Endothelial cell of hepatic sinusoid (primary cell): Measurements from ENCODE around the gene TOPORS.
"Not testable (repeated sequence)": the region's sequence is repeated elsewhere in the genome, so short reads cannot be mapped to it uniquely, and the experiment has no call there.

ENCODE experiments used
- in situ Hi-C: cut with HindIII; loops from 2 replicates; pipeline ENCODE4 v1.10.0; 2017; ENCODE audit warnings: low sequenced_read_pairs

Gene TOPORS

DNA sequence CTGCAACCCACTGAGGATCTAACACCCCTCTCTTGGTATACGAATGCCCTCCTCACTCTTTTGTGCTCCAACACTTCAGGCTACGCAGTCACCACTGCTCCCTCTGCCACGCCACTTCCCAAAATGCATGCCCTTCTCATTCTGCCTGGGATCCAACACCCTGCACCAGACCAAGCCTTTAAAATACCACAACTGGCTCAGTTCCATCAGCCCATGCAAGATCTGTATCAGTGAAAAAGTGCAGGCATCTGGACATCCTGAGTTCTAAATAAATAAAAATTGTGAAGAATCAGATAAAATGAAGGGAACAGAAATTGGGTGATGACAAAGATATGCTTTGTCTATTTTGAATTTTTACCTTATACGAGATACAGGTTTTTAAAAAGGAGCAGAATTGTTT, 17.9 kb upstream of the TOPORS start:
- in situ Hi-C loops = loop anchor here (25.0 kb wide), 1 partner anchor 392 kb away; no protein-coding TSS in a partner anchor

DNA sequence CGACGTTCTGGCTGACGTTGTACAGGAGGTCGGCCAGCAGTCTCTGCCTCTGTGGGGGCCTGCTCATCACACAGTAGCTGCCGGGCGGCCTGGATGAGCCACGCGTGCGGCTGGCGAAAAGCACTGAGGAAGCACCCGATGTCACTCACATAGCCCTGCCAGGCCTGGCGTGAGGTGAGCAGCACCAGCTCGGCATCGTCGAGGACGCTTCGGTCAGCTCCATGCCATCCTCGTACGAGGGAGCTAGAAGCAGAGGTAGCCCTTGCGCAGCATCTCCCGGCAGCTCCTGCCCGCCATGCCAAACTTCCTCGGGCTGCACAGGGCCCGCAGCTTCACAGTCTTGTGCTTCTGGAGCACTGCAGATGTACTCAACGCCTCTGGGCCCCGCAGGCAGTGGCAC, 14.4 kb upstream of the TOPORS start:
- in situ Hi-C loops = loop anchor here (25.0 kb wide), 1 partner anchor 396 kb away; no protein-coding TSS in a partner anchor

DNA sequence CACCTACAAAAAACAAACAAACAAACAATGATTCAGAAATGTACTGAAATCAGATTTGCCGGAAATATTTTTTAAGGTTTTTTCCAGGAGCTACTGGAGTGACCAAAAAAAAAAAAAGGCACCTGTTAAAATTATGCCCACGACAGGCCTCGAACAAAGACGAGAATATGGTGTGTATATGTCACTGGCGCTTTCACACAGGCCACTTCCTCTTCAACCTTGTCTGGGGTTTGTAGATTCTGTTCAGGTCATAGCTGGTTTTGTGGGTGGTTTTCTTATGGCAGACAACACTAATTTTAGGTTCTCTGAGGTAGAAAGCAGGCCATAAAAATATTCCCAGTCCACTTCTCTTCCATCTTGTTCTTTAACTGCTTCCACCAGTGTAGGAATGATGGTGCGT, 13.6 kb upstream of the TOPORS start:
- in situ Hi-C loops = loop anchor here (25.0 kb wide), 1 partner anchor 396 kb away; no protein-coding TSS in a partner anchor

DNA sequence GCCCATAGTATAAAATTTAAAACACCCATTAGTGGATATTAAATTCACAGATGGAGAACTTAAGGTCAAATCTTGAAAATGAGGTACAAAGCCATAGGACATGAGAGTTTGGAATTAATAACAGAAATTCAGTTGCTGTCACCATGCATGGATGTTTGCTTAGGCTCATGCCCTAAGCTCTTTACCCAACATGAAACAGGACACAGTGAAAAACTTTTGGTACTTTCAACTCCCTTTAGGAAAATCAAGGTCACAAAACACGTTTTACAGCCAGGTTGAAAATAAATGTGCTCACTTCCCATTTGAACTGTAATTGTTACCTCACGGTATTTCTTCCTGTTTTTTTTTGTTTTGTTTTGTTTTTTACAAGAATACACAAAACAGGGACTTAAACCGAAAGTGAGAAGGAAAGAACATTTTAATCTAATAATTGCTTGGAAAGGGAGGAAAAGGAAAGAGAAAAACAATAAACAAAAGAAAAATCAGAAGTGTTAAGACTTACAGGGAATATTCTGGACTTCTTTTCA, 6.1 kb upstream of the TOPORS start:
- in situ Hi-C loops = loop anchor here (25.0 kb wide), 1 partner anchor 404 kb away; no protein-coding TSS in a partner anchor

DNA sequence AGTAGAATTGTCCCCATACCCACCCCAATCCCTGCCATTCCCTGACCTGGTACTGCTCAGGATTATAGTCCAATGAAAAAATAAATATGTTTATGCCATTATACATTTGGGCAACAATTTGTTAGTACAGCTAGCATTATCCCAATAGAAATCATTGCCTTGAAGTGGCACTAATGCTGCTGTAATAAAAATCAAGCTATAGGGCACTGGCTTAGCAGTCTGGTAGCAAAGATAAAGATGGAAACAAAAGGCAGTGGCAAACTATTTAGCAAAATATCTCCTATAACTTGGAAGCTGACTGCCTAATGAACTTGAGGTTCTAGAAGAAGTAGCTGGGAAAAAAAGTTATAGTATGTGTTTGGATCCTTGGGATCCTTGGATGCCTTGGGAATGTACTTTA, 2.2 kb upstream of the TOPORS start:
- in situ Hi-C loops = loop anchor here (25.0 kb wide), 1 partner anchor 408 kb away; no protein-coding TSS in a partner anchor

DNA sequence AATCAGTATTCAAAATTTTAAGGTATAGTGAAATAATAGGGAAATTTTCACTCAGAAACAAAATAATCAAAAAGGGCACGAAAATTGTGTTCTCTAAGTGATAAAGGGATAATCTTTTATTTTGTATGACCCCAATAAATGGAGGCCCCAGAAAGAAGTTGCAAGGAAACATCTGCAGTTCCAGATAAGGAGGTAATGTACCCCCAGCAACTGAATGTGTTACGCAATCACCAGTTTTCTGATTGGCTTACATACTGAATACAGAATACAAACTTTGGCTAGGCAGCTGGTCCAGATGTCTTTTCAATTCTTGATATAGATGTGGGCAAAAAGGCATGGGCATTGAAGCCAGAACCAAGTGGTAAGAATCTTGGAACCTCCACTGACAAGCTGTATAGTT, 1.7 kb upstream of the TOPORS start:
- in situ Hi-C loops = loop anchor here (25.0 kb wide), 1 partner anchor 408 kb away; no protein-coding TSS in a partner anchor

DNA sequence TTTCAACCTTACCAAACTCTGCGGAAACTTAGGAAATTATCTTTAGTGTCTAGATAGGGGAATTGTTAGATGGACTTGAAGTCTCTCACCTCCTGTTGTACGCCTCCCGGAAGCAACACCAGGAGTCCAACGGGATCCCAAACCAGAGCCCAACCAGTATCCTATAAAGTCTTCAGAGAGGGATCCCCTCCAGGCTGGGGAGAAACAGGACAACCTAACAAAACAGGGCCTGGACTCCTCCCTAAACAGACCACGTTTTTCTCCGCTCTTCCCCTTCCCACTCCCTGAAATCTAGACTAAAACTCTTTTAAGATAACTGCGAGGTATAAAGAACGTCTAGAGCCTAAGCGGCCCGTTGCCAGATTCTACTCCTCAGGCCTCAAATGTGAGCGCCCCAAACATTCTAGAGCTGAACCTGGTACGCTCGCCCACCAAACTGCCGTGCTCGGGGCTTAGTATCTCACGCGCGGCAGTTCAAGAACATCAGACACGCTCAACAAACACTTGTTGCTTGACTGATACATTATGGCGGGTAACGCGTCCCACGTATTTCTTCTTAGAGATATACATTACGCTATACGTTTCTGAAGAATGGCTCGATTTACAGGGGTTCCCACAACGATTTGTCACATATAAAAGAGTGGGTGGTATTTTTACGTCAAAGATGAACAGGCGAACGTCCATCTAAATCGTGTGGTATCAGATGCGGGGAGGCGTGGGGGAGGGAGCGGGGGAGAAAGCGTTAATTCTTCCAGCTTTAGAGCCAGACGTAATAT, 922 bp downstream of the TOPORS start:
- in situ Hi-C loops = loop anchor here (25.0 kb wide), 1 partner anchor 411 kb away; no protein-coding TSS in a partner anchor

DNA sequence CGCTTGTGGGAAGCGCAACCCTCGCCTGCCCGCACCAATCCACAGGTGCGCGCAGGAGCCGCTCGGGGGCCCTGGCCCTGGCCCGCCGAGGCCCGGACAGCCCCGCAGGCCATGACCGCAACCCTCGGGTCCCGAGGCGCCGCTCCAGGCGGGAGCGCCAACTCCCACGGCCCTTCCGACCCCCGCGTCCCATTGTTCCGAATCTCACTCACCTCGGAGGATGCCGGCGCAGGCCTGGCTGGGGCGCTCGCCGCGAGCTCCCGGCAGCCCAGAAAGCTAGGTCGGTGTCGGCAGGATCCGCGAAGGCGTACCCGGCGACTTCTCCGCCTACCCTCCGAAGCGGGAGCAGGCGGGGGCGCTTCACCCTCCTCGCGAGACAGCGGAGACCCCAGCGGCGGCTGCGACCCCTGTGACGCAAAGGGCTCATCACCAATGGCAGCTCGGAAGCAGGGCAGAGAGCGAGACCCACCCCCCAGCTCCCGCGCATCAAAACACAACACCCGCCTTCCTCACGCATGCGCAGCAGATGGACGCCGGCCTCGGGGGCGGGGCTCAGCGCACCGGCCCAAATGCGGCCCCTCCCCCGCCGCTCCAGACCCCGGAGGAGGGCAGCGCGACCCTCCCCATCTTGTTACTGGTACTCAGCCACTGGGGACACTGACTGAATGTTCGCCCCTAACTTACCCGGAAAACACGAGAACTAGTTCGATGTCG, 1.7 kb downstream of the TOPORS start:
- in situ Hi-C loops = loop anchor here (25.0 kb wide), 1 partner anchor 412 kb away; no protein-coding TSS in a partner anchor

DNA sequence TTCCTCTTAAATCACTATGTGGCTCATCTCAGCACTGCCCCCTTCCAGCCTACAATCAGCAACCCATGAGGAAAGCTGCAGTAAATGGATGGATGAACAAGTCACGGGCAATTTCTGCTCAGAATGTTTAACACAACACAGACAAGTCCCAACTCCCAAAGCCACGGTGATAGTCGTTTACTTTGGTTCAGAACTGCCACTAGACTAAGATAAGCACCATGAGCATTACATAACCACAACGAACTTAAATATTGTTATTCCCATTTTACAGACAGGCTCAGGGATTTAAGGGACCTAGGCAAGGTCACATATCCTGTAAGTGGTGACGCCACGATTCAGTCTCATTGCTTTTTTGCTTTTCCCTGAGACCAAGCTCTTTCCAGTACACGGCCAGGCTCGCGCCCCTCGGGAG, 2.2 kb downstream of the TOPORS start:
- in situ Hi-C loops = loop anchor here (25.0 kb wide), 1 partner anchor 412 kb away; no protein-coding TSS in a partner anchor

DNA sequence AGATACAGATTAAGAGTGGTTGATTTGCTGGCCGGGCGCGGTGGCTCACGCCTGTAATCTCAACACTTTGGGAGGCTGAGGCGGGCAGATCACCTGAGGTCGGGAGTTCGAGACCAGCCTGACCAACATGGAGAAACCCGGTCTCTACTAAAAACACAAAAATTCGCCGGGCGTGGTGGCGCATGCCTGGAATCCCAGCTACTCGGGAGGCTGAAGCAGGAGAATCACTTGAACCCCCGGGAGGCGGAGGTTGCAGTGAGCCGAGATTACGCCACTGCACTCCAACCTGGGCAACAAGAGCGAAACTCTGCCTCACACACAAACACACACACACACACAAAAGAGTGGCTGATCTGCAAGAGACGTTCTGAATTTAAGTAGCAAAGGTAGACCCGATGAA, 4.2 kb downstream of the TOPORS start:
- in situ Hi-C loops = not testable (repeated sequence)

DNA sequence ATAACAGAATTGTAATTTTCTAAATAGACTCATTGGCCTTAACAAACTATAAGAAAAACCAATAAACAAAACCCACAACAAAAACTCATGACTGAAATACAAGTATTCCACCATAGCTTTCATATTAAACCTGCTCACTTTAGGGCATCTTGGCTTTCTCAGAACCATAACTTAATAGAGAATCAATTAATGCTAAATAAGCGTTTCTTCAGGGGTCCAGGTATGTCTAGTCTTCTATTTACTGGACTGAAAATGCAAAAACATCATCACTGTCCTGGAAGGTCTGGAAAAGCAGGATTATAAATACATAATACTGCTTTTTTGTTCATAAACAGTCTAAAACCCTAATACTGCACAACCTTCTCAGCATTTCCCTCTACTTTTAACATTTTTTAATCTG, 6.5 kb downstream of the TOPORS start:
- in situ Hi-C loops = no loop called here

DNA sequence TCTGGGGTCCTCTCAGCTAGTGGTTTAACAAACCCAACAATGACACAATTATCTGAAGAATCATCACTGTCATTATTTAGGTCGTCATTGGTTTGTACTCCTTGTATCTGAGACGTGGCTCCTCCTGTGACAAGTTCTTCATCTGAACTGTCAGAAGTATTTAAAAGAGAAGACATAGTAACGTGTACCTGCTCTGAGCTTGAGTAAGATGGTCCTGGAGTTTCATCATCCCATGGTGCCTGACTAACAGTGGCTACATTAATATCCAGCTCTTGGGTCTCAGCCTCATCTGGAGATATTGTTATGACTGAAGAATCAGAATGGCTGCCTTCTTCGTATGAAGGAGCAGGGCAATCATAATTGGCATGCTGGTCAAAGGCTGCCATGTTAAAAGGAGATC, 9.3 kb downstream of the TOPORS start:
- in situ Hi-C loops = no loop called here

DNA sequence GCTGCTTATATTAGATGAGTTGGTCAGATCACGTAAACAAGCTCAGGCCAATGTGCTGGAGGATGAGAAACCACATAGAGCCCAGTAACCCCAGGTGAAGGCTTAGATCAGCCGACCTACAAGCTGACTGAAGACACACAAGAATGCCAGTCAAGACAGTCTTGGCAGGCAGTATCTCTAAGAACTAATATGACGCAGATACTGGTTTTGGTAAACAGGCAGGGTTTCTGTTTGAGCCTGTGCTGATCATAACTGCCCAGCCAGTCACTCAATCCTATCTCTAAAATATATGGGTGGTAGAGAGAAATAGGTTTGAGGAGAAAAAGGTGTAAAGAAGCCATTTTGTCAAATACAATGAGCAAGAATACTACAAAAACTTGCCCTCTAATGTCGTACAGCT, 18.6 kb downstream of the TOPORS start:
- in situ Hi-C loops = no loop called here

DNA sequence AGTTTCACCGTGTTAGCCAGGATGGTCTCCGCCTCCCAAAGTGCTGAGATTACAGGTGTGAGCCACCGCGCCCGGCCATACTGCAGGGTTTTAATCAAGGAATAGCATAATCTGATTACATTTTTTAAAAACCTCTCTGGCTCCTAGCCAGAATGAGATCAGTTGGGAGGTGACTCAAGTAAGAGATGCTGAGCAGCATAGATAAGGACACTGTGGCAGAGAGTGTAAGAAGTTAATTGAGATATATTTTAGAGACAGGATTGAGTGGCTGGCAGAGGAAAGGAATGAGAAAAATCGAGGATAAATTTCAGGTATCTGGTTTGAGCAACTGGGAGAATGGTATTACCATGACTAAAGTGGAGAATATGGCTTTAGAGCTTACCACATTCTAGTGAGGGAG, 19.1 kb downstream of the TOPORS start:
- in situ Hi-C loops = no loop called here

DNA sequence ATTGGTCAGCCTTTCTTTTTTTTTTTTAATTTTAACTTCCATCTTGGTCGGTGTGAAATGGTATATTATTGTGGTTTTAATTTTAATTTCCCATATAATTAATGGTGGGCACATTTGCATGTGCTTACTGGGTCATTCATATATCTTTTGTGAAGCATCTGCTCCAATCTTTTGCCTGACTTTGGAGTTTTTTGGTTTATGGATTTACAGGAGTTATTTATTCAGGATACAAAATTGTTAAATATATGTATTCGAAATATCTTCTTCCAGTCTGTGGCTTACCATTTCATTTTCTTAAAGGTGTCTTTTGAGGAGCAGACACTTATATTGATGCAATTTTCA, 25.7 kb downstream of the TOPORS start:
- in situ Hi-C loops = no loop called here

DNA sequence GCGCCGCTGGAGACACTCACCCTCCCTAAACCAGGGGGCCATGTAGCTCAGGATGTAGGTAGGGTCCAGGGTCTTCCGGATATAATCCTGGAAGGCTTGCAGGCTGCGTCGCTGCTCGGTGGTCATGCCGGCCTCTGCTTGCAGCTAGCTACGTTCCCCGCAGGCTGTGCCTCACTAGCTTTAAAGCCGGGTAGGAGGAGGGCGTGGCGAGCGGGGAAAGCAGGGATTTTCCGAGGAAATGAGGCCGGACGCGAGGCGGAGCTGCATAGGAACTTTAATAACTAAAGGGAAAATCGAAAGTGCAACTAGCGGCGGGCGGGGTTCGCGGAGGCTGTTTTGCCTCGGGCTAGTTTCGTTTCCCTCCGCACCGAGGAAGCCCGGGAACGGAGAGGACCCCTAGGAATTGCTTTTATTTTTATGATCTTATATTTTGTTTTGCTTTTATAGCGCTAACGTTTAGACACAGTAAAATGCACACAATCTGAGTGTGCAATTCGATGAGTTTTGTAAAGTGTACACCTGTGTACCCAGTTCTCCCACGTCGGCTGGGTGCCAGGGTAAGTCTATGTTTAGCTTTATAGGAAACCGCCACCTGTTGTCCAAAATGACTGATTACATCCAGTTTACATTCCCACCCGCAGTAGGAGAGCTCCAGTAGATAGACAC, 26.2 kb downstream of the TOPORS start, which contains the start of gene RIGI:
Gene RIGI (minus strand): TSS at position 156 of the 666 bp plus-strand sequence. CDS start 30 bp downstream, at position 126.
- in situ Hi-C loops = no loop called here

DNA sequence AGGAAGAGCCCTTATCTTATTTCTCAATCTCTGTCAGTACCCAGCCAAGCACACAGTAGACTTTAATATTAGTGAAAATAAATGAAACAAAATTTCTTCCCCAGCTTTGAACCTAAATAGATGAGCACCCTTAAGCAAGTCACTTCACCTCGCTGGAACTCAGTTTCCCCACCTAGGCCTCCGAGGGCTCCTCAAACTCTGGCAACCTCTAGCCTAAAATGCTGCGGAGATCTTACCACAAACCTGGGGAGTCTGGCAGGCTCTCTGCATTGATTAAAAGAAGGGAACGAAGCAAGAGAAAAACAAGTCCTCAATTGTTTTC, 26.7 kb downstream of the TOPORS start:
- in situ Hi-C loops = no loop called here

DNA sequence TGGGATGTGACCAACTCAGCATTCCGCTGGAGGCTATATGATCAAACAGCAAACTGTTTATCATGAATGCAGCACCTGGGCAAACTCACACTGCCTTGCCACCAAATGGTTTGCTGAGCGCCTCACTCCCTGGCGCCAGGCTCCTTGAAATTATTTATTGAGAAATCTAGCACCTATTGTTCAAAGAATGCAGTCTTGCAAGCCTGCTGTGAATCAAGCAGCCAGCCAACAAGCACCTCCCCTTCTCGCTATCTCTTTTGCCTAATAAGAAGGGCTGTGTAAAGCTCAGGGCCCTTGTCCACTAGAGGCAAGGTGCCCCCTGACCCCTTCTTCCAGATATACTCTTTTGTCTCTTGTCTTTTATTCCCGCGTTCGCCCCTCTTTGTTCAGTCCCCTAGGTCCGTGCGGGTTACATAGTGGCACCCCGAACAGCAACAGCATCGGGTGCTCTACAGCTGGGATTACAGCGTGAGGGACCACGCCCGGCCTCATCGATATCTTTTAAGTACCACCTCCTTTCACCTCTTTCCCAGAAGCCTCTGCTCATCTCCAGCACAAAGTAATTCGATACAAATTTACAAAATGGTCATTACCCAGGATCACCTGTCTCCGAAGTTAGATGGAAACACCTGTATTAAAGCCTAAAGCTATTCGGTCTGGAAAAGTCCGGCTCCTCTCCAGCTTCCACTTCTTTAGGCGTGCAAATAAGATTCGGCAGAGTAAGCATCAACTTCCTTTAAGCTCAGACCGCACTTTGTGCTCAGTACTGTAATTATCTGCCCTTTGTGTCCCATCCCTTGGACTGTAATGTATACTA, 27.3 kb downstream of the TOPORS start:
- in situ Hi-C loops = no loop called here

DNA sequence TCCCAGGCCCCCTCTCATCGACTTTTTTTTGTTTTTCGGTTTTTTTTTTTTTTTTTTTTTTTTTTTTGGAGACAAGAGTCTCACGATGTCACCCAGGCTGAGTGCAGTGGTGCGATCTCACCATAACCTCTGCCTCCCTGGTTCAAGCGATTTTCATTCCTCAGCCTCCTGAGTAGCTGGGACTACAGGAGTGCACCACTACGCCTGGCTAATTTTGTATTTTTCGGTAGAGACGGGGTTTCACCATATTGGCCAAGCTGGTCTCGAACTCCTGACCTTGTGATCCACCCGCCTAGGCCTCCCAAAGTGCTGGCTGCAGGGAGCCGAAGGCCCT, 27.9 kb downstream of the TOPORS start:
- in situ Hi-C loops = not testable (repeated sequence)

DNA sequence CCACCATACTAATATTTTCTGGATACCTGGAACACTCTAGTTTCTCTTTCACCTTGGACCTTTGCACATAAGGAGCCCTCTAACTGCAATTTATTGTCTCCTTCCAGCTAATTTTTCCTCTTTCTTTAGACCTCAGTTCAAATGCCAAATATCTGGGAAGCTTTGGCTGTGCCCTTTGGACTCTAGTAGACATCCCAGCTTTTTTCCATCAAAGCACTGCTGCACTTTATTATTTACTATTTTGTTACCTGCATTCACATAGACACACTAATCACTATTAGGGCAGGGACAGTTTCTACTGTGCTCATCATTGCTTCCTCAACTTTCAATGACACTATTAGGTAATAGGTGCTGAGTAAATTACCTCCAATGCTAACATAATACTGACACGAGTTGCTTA, 28.5 kb downstream of the TOPORS start:
- in situ Hi-C loops = no loop called here
